Tibial nerve (tissue), 4 donors: ENCODE measurements around the gene GABRD. TPM values are rescaled to one million over a fixed set of nuclear protein-coding genes. Genes with fewer than 3 reads are reported as not detected.

Experiments used
- DNase-seq, 2 donors: peaks; one replicate each; pipeline ENCODE4 v3.0.0-alpha.2; 2019; ENCODE audit warnings: low spot score in 2 of 2
- H3K27ac ChIP-seq, 4 donors: fragments of 200-600 bp; sonication (generic) in 3 of 4; one replicate each; pipeline ENCODE4 v1.5.1; 2017 to 2019; ENCODE audit warnings: mild to moderate bottlenecking in 1 of 4
- H3K27me3 ChIP-seq, 2 donors: fragments of 200-600 bp; sonication (generic) in 1 of 2; one replicate each; pipeline versions ENCODE4 v1.5.1 to v1.6.0; 2017 to 2019
- H3K36me3 ChIP-seq, 3 donors: fragments of 200-600 bp; sonication (generic); one replicate each; pipeline ENCODE4 v1.5.1; 2018 to 2019
- H3K4me1 ChIP-seq, 4 donors: fragments of 200-600 bp; sonication (generic) in 3 of 4; one replicate each; pipeline ENCODE4 v1.5.1; 2017 to 2019
- H3K4me3 ChIP-seq, 4 donors: fragments of 200-600 bp; sonication (generic) in 3 of 4; one replicate each; pipeline ENCODE4 v1.5.1; 2017 to 2019; ENCODE audit warnings: mild to moderate bottlenecking in 1 of 4, moderate library complexity in 1 of 4
- H3K9me3 ChIP-seq, 4 donors: fragments of 200-600 bp; sonication (generic) in 3 of 4; one replicate each; pipeline ENCODE4 v1.5.1; 2017 to 2019
- CTCF ChIP-seq, 5 experiments: fragments of 200-600 bp in 3 of 5; fragments of 450-650 bp in 2 of 5; sonication (generic) in 3 of 5; IDR thresholded peaks; one replicate each; pipeline ENCODE4 v1.5.1; 2016 to 2019; ENCODE audit warnings: antibody characterized with exemption in 5 of 5, mild to moderate bottlenecking in 3 of 5, moderate library complexity in 2 of 5
- EP300 ChIP-seq, 2 donors: sonication (generic); formaldehyde crosslinking; IDR thresholded peaks; one replicate each; pipeline ENCODE4 v1.6.1; 2017; ENCODE audit warnings: antibody characterized with exemption in 2 of 2, mild to moderate bottlenecking in 1 of 2
- POLR2A ChIP-seq, 2 donors: fragments of 450-650 bp; IDR thresholded peaks; one replicate each; pipeline ENCODE4 v1.6.1; 2017; ENCODE audit warnings: antibody characterized with exemption in 2 of 2, mild to moderate bottlenecking in 2 of 2, moderate library complexity in 2 of 2
- whole genome bisulfite sequencing, 2 donors: methylation state at CpG; one replicate each; pipeline ENCODE4 v1.1.5; 2018; 5-methylcytosine and 5-hydroxymethylcytosine counted together
- total RNA-seq, 4 donors: library from RNA; depleted of rRNA; stranded (reverse); fragments of >200 nt; gene quantifications; one replicate each; pipeline ENCODE4 v1.1.0, GENCODE V29; 2016

The GABRD gene
- total RNA-seq, 4 donors from 2014 or later = 1.0 TPM; not detected in 3

- H3K27me3 ChIP-seq = peaks cover 0 to 72% of the 10 kb centered on the region in 2 donors
- no peak for TF ChIP-seq CTCF (IDR thresholded peaks at IDR 0.05)
- TF ChIP-seq POLR2A (IDR thresholded peaks at IDR 0.05) = no peak
- TF ChIP-seq EP300 (IDR thresholded peaks at IDR 0.05) = no peak
- H3K4me3 ChIP-seq = no peak overlapping the region
- H3K36me3 ChIP-seq = no peaks in the 10 kb centered on the region
- H3K9me3 ChIP-seq = no peaks in the 10 kb centered on the region
- 88% methylated on average over 7 of the region's 10 CpGs; no CpG with 5 or more reads in 1 of the 2 donors for WGBS, 2 donors
- DNase-seq = no peak
- no peak overlapping the region for H3K27ac ChIP-seq
- peaks cover 0 to 7% (median 2%) of the 10 kb centered on the region in 4 donors for H3K4me1 ChIP-seq
These were observed 5.3 kb downstream of the GABRD start for GRCh38 chr1:2024451-2024850.

GRCh38 chr1:2024887-2025286 lies 5.7 kb downstream of the GABRD start:
- Histone ChIP-seq H3K27ac (no peak overlapping the region), H3K27me3 (peaks cover 0 to 67% of the 10 kb centered on the region in 2 donors), H3K4me3 (no peak overlapping the region), H3K9me3 (no peaks in the 10 kb centered on the region), H3K36me3 (no peaks in the 10 kb centered on the region), H3K4me1 (peaks cover 0 to 3% (median 0%) of the 10 kb centered on the region in 4 donors)
- no peak for TF ChIP-seq EP300 (IDR thresholded peaks at IDR 0.05)
- no peak for TF ChIP-seq CTCF (IDR thresholded peaks at IDR 0.05)
- TF ChIP-seq POLR2A (IDR thresholded peaks at IDR 0.05) = no peak
- DNase-seq = no peak
- 91 to 92% methylated on average over 15 to 18 of the region's 18 CpGs for WGBS, 2 donors

GRCh38 chr1:2025491-2025981 lies 6.4 kb downstream of the GABRD start:
- Histone ChIP-seq H3K4me3 (no peak overlapping the region), H3K27me3 (peaks cover 0 to 61% of the 10 kb centered on the region in 2 donors), H3K4me1 (no peaks in the 10 kb centered on the region), H3K36me3 (no peaks in the 10 kb centered on the region), H3K27ac (no peak overlapping the region), H3K9me3 (no peaks in the 10 kb centered on the region)
- 51 to 53% methylated on average over 20 to 29 of the region's 39 CpGs for WGBS, 2 donors
- no peak for DNase-seq
- TF ChIP-seq EP300 (IDR thresholded peaks at IDR 0.05) = no peak
- TF ChIP-seq POLR2A (IDR thresholded peaks at IDR 0.05) = no peak
- no peak for TF ChIP-seq CTCF (IDR thresholded peaks at IDR 0.05)

GRCh38 chr1:2027961-2028583 lies 8.9 kb downstream of the GABRD start:
- H3K9me3 ChIP-seq = no peaks in the 10 kb centered on the region
- H3K36me3 ChIP-seq = no peaks in the 10 kb centered on the region
- H3K27ac ChIP-seq = no peak overlapping the region
- H3K4me3 ChIP-seq = no peak overlapping the region
- DNase-seq = no peak
- H3K4me1 ChIP-seq = no peaks in the 10 kb centered on the region
- 89 to 92% methylated on average over 34 to 46 of the region's 46 CpGs for WGBS, 2 donors
- no peak for TF ChIP-seq EP300 (IDR thresholded peaks at IDR 0.05)
- TF ChIP-seq POLR2A (IDR thresholded peaks at IDR 0.05) = no peak
- no peak for TF ChIP-seq CTCF (IDR thresholded peaks at IDR 0.05)
- H3K27me3 ChIP-seq = peaks cover 0 to 35% of the 10 kb centered on the region in 2 donors

GRCh38 chr1:2028870-2029560 lies 9.9 kb downstream of the GABRD start:
- WGBS, 2 donors = 85 to 94% methylated on average over 9 to 19 of the region's 26 CpGs
- H3K4me1 ChIP-seq = no peaks in the 10 kb centered on the region
- peaks cover 0 to 26% of the 10 kb centered on the region in 2 donors for H3K27me3 ChIP-seq
- no peak overlapping the region for H3K27ac ChIP-seq
- TF ChIP-seq EP300 (IDR thresholded peaks at IDR 0.05) (no peak), POLR2A (IDR thresholded peaks at IDR 0.05) (no peak), CTCF (IDR thresholded peaks at IDR 0.05) (no peak)
- DNase-seq = no peak
- no peaks in the 10 kb centered on the region for H3K36me3 ChIP-seq
- H3K9me3 ChIP-seq = no peaks in the 10 kb centered on the region
- no peak overlapping the region for H3K4me3 ChIP-seq
